K562 (cell line): ENCODE data around the gene P2RY10. TPM values are rescaled to one million over a fixed set of nuclear protein-coding genes. Genes with fewer than 3 reads are reported as not detected.

Source experiments
- CSDE1 ChIP-seq, 2 experiments: fragments of 450-650 bp; IDR thresholded peaks; 2 replicates each; pipeline ENCODE4 v1.6.1; 2016; ENCODE audit warnings: mild to moderate bottlenecking in 1 of 2
- NEUROD1 ChIP-seq: fragments of 150-350 bp; IDR thresholded peaks from 2 replicates; pipeline ENCODE4 v1.6.1; 2014; ENCODE audit warnings: borderline replicate concordance, low read length, low read depth; ENCODE audit not compliant: partially characterized antibody
- NR2C2 ChIP-seq, 2 experiments: fragments of 200-800 bp in 1 of 2; sonication (Bioruptor generic) in 1 of 2; sonication (generic) in 1 of 2; formaldehyde crosslinking in 1 of 2; IDR thresholded peaks; 2 replicates each; pipeline versions ENCODE4 v1.6.1 to v1.8.0; 2016 to 2022; ENCODE audit warnings: mild to moderate bottlenecking in 1 of 2, missing compliant biosample characterization in 1 of 2, missing genetic modification characterization in 1 of 2, missing genetic modification reagents in 1 of 2
- ZEB2 ChIP-seq: fragments of 450-650 bp; IDR thresholded peaks from 2 replicates; pipeline ENCODE4 v1.6.1; 2016
- ZNF253 ChIP-seq: fragments of 250-450 bp; sonication (Bioruptor Pico); conservative IDR thresholded peaks from 2 replicates; pipeline ENCODE4 v1.6.1; 2021; ENCODE audit warnings: mild to moderate bottlenecking
- polyA plus RNA-seq, 8 experiments: library from polyadenylated mRNA; depleted of rRNA in 4 of 8; stranded (reverse) in 5 of 8; unstranded in 3 of 8; fragments of >200 nt; fragmentation: Nextera tagmentation in 2 of 8; fragmentation: Illumina TruSeq in 1 of 8; extraction: Ambion mirVana in 2 of 8; extraction: Trizol in 1 of 8; gene quantifications; 2 replicates each; pipeline versions ENCODE4 v1.2.1 to v1.2.3, GENCODE V29; 2011 to 2014; ENCODE audit warnings: inconsistent platforms in 1 of 8, missing spikeins in 1 of 8
- total RNA-seq, 7 experiments: library from RNA; depleted of rRNA in 6 of 7; stranded (reverse); fragments of >200 nt in 6 of 7; fragmentation: Illumina TruSeq in 2 of 7; extraction: Trizol in 2 of 7; gene quantifications; 2 replicates each; pipeline versions ENCODE4 v1.2.1 to v1.2.3, GENCODE V29; 2011 to 2021; ENCODE audit warnings: low replicate concordance in 1 of 7
- TF ChIP-seq, protein P1 (sequence below), 3 experiments: IDR thresholded peaks in 2 of 3; conservative IDR thresholded peaks in 1 of 3; 2 replicates each; pipeline ENCODE4 v1.5.1; 2011 to 2012; ENCODE audit warnings: low read length in 3 of 3, mild to moderate bottlenecking in 3 of 3, control low read depth in 2 of 3, improper control_type of control experiment in 1 of 3, inconsistent platforms in 1 of 3, low read depth in 1 of 3, mixed read lengths in 1 of 3, moderate library complexity in 1 of 3; ENCODE audit not compliant: insufficient read depth in 2 of 3
- TF ChIP-seq, protein P2 (sequence below): IDR thresholded peaks from 3 replicates; pipeline ENCODE4 v1.6.1; 2011; ENCODE audit warnings: borderline replicate concordance, mild to moderate bottlenecking, moderate library complexity; ENCODE audit not compliant: insufficient read length; ENCODE audit errors: extremely low read depth
- TF ChIP-seq, protein P3 (sequence below): fragments of 450-650 bp; IDR thresholded peaks from 2 replicates; pipeline ENCODE4 v1.6.1; 2016; ENCODE audit warnings: low read depth, mild to moderate bottlenecking, moderate library complexity
- TF ChIP-seq, protein P4 (sequence below): fragments of 150-350 bp; conservative IDR thresholded peaks from 2 replicates; pipeline ENCODE4 v1.6.1; 2014; ENCODE audit warnings: low read length

The P2RY10 gene
- total and polyA plus RNA-seq, 9 of the 15 experiments (the other 6 are each of a cell fraction or from before 2014, with no cell fraction given) = 0.13 TPM; not detected in 8

DNA sequence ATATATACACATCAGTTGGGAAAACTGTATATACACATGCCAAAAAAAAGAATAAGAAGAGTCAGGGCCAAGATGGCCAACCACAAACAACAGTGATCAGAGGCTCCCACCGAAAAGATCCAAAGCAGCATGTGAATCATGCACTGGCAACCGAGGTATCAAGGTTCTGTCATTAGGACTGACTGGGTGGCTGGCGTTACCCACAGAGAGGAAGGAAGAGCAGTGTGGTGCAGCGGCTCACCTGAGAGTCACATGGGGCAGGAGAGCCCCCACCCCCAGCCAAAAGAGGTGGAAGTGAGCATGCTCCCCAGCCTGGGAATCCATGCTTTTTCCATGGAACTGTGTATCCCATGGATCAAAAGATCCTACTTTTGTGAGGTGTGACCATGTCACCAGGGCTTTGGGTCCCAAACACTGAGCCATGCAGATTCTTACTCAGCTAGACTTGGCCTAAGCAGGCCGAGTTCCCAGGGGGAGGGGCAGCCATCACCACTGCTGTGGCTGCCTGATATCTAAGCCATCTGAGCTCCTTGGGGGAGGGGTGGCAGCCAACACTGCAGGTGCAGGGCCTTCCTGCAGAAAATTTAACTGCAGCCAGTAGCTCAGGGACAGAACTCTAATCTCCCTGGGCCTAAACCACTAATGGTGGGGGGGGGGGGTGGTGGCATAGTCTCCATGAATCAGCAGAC, 52.8 kb downstream of the P2RY10 start (continued):
- TF ChIP-seq NR2C2 (CRISPR knock-in tag; IDR thresholded peaks at IDR 0.05) (no peak), NR2C2 (tag; IDR thresholded peaks at IDR 0.05) (no peak), ZNF253 (CRISPR knock-in tag) (no peak), CSDE1 (IDR thresholded peaks at IDR 0.05) (no peak), ZEB2 (no peak), NEUROD1 (no peak)
- TF ChIP-seq, protein P1, sequence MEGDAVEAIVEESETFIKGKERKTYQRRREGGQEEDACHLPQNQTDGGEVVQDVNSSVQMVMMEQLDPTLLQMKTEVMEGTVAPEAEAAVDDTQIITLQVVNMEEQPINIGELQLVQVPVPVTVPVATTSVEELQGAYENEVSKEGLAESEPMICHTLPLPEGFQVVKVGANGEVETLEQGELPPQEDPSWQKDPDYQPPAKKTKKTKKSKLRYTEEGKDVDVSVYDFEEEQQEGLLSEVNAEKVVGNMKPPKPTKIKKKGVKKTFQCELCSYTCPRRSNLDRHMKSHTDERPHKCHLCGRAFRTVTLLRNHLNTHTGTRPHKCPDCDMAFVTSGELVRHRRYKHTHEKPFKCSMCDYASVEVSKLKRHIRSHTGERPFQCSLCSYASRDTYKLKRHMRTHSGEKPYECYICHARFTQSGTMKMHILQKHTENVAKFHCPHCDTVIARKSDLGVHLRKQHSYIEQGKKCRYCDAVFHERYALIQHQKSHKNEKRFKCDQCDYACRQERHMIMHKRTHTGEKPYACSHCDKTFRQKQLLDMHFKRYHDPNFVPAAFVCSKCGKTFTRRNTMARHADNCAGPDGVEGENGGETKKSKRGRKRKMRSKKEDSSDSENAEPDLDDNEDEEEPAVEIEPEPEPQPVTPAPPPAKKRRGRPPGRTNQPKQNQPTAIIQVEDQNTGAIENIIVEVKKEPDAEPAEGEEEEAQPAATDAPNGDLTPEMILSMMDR (IDR thresholded peaks at IDR 0.05 in 2 of 3, conservative IDR thresholded peaks at IDR 0.05 in 1 of 3; ENCODE audit: insufficient read depth in 2 of 3, low read depth in 1 of 3, low read length in 3 of 3) = no peak
- TF ChIP-seq, protein P2, sequence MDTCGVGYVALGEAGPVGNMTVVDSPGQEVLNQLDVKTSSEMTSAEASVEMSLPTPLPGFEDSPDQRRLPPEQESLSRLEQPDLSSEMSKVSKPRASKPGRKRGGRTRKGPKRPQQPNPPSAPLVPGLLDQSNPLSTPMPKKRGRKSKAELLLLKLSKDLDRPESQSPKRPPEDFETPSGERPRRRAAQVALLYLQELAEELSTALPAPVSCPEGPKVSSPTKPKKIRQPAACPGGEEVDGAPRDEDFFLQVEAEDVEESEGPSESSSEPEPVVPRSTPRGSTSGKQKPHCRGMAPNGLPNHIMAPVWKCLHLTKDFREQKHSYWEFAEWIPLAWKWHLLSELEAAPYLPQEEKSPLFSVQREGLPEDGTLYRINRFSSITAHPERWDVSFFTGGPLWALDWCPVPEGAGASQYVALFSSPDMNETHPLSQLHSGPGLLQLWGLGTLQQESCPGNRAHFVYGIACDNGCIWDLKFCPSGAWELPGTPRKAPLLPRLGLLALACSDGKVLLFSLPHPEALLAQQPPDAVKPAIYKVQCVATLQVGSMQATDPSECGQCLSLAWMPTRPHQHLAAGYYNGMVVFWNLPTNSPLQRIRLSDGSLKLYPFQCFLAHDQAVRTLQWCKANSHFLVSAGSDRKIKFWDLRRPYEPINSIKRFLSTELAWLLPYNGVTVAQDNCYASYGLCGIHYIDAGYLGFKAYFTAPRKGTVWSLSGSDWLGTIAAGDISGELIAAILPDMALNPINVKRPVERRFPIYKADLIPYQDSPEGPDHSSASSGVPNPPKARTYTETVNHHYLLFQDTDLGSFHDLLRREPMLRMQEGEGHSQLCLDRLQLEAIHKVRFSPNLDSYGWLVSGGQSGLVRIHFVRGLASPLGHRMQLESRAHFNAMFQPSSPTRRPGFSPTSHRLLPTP = no peak
- TF ChIP-seq, protein P3, sequence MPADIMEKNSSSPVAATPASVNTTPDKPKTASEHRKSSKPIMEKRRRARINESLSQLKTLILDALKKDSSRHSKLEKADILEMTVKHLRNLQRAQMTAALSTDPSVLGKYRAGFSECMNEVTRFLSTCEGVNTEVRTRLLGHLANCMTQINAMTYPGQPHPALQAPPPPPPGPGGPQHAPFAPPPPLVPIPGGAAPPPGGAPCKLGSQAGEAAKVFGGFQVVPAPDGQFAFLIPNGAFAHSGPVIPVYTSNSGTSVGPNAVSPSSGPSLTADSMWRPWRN = no peak
- TF ChIP-seq, protein P4, sequence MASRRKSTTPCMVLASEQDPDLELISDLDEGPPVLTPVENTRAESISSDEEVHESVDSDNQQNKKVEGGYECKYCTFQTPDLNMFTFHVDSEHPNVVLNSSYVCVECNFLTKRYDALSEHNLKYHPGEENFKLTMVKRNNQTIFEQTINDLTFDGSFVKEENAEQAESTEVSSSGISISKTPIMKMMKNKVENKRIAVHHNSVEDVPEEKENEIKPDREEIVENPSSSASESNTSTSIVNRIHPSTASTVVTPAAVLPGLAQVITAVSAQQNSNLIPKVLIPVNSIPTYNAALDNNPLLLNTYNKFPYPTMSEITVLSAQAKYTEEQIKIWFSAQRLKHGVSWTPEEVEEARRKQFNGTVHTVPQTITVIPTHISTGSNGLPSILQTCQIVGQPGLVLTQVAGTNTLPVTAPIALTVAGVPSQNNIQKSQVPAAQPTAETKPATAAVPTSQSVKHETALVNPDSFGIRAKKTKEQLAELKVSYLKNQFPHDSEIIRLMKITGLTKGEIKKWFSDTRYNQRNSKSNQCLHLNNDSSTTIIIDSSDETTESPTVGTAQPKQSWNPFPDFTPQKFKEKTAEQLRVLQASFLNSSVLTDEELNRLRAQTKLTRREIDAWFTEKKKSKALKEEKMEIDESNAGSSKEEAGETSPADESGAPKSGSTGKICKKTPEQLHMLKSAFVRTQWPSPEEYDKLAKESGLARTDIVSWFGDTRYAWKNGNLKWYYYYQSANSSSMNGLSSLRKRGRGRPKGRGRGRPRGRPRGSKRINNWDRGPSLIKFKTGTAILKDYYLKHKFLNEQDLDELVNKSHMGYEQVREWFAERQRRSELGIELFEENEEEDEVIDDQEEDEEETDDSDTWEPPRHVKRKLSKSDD = no peak
